Lower leg skin (tissue), 3 donors: ENCODE measurements around the gene WDR70.

ENCODE experiments used
- POLR2A ChIP-seq, 2 donors: fragments of 450-650 bp; IDR thresholded peaks; one replicate each; pipeline ENCODE4 v1.6.1; 2016 to 2017; ENCODE audit warnings: antibody characterized with exemption in 2 of 2, mild to moderate bottlenecking in 1 of 2, moderate library complexity in 1 of 2
- TF ChIP-seq, protein P1 (sequence below), 3 donors: fragments of 450-650 bp; IDR thresholded peaks; one replicate each; pipeline ENCODE4 v1.5.1; 2016; ENCODE audit warnings: antibody characterized with exemption in 3 of 3, mild to moderate bottlenecking in 3 of 3, moderate library complexity in 2 of 3

DNA sequence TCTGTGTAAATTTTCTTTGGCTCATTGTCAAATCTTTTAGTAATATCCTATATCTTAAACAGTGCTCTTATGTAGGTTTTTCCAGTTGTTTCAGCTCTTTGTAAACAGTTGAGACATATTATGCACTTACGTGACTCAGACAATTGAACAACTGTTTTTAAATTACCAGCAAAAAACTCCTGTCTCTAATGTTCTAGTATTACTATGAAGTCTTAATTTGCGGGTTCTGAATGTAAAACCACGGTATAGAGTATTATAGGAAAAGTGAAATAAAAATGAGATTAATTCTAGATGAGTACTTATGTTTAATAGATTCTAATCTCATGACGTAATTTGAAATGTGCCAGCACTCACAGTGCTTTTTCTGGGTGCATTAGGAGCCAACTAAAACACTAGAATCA lies 324.7 kb downstream of the WDR70 start:
- TF ChIP-seq, protein P1, sequence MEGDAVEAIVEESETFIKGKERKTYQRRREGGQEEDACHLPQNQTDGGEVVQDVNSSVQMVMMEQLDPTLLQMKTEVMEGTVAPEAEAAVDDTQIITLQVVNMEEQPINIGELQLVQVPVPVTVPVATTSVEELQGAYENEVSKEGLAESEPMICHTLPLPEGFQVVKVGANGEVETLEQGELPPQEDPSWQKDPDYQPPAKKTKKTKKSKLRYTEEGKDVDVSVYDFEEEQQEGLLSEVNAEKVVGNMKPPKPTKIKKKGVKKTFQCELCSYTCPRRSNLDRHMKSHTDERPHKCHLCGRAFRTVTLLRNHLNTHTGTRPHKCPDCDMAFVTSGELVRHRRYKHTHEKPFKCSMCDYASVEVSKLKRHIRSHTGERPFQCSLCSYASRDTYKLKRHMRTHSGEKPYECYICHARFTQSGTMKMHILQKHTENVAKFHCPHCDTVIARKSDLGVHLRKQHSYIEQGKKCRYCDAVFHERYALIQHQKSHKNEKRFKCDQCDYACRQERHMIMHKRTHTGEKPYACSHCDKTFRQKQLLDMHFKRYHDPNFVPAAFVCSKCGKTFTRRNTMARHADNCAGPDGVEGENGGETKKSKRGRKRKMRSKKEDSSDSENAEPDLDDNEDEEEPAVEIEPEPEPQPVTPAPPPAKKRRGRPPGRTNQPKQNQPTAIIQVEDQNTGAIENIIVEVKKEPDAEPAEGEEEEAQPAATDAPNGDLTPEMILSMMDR (IDR thresholded peaks at IDR 0.05), result no peak
- TF ChIP-seq POLR2A (IDR thresholded peaks at IDR 0.05), result no peak
